Stomach (tissue), 9 donors: Measurements from ENCODE around the gene NHLH1. TPM values are rescaled to one million over a fixed set of nuclear protein-coding genes. Genes with fewer than 3 reads are reported as not detected.

Experiments used
- DNase-seq, 2 donors: peaks; one replicate each; pipeline versions ENCODE4 v3.0.0 to v3.0.0-alpha.2; 2013 to 2019
- H3K27ac ChIP-seq, 5 donors: fragments of 200-600 bp in 4 of 5; sonication (generic) in 4 of 5; one replicate each; pipeline ENCODE4 v1.5.1; 2013 to 2019; ENCODE audit warnings: mild to moderate bottlenecking in 1 of 5, moderate library complexity in 1 of 5
- H3K27me3 ChIP-seq, 3 donors: fragments of 200-600 bp; sonication (generic); one replicate each; pipeline ENCODE4 v1.5.1; 2017 to 2019; ENCODE audit warnings: mixed run types in 1 of 3
- H3K36me3 ChIP-seq, 4 donors: fragments of 200-600 bp; sonication (generic); 1 replicate in 3 of 4; 2 replicates in 1 of 4; pipeline ENCODE4 v1.5.1; 2016 to 2019
- H3K4me1 ChIP-seq, 4 donors: fragments of 200-600 bp; sonication (generic); one replicate each; pipeline ENCODE4 v1.5.1; 2016 to 2019
- H3K4me3 ChIP-seq, 4 donors: fragments of 200-600 bp; sonication (generic) in 3 of 4; one replicate each; pipeline ENCODE4 v1.5.1; 2016 to 2019; ENCODE audit warnings: mild to moderate bottlenecking in 1 of 4
- H3K9me3 ChIP-seq, 4 donors: fragments of 200-600 bp; sonication (generic); one replicate each; pipeline ENCODE4 v1.5.1; 2016 to 2019
- CTCF ChIP-seq, 7 experiments: fragments of 450-650 bp in 4 of 7; fragments of 200-600 bp in 3 of 7; sonication (generic) in 3 of 7; IDR thresholded peaks; one replicate each; pipeline ENCODE4 v1.5.1; 2016 to 2019; ENCODE audit warnings: antibody characterized with exemption in 7 of 7, control low read depth in 2 of 7, mild to moderate bottlenecking in 1 of 7
- EP300 ChIP-seq: sonication (generic); formaldehyde crosslinking; IDR thresholded peaks from one replicate; pipeline ENCODE4 v1.6.1; 2017; ENCODE audit warnings: antibody characterized with exemption
- POLR2A ChIP-seq, 4 donors: fragments of 450-650 bp; IDR thresholded peaks; one replicate each; pipeline ENCODE4 v1.6.1; 2016; ENCODE audit warnings: antibody characterized with exemption in 4 of 4, control low read depth in 2 of 4, mild to moderate bottlenecking in 1 of 4, moderate library complexity in 1 of 4
- POLR2AphosphoS5 ChIP-seq, 3 donors: sonication (generic); formaldehyde crosslinking; IDR thresholded peaks; one replicate each; pipeline ENCODE4 v1.6.1; 2016; ENCODE audit warnings: antibody characterized with exemption in 3 of 3
- WGBS, 5 donors: extraction: QIAGEN DNeasy Blood & Tissue Kit in 3 of 5; methylation state at CpG; one replicate each; pipeline versions ENCODE4 v1.1.5 to v1.1.7; 2013 to 2018; 5-methylcytosine and 5-hydroxymethylcytosine counted together
- intact Hi-C: fragments of 100-400 bp; cut with DNase I; formaldehyde crosslinking; loops from one replicate; pipeline ENCODE4 v1.15.1; 2023; ENCODE audit warnings: low total_unique reads
- polyA plus RNA-seq, 3 donors: library from polyadenylated mRNA; stranded (reverse); fragments of 200-250 nt; gene quantifications; one replicate each; pipeline ENCODE4 v1.2.3, GENCODE V29; 2013
- total RNA-seq, 5 donors: library from RNA; depleted of rRNA; stranded (reverse); fragments of >200 nt; gene quantifications; one replicate each; pipeline versions ENCODE4 v1.1.0 to v1.2.3, GENCODE V29; 2014 to 2016
- donor health status: healthy with polysubstance abuse.
- donor health status: Bipolar disorder and iron deficiency.
- donor health status: healthy.

NHLH1 gene
- total and polyA plus RNA-seq, 8 donors: 0.08 TPM; not detected in 7

GRCh38 chr1:160363010-160363409 is 3.9 kb upstream of the NHLH1 start:
- intact Hi-C loops: no loop called here
- no peaks in the 10 kb centered on the region for H3K9me3 ChIP-seq
- peaks cover 0 to 14% (median 0%) of the 10 kb centered on the region in 3 donors for H3K27me3 ChIP-seq
- H3K27ac ChIP-seq: no peak overlapping the region
- TF ChIP-seq EP300 (no peak), POLR2A (IDR thresholded peaks at IDR 0.05) (no peak), POLR2AphosphoS5 (IDR thresholded peaks at IDR 0.05) (no peak), CTCF (IDR thresholded peaks at IDR 0.05) (no peak)
- peaks cover 7 to 32% (median 27%) of the 10 kb centered on the region in 4 donors for H3K36me3 ChIP-seq
- DNase-seq: no peak
- WGBS, 5 donors: 21 to 52% (median 49%) methylated on average over 2 to 5 of the region's 5 CpGs
- no peak overlapping the region for H3K4me3 ChIP-seq
- H3K4me1 ChIP-seq: no peaks in the 10 kb centered on the region

GRCh38 chr1:160363951-160364735 is 2.7 kb upstream of the NHLH1 start:
- Histone ChIP-seq H3K36me3 (peaks cover 5 to 21% (median 16%) of the 10 kb centered on the region in 4 donors), H3K9me3 (no peaks in the 10 kb centered on the region), H3K27ac (no peak overlapping the region), H3K27me3 (peaks cover 0 to 14% (median 0%) of the 10 kb centered on the region in 3 donors), H3K4me1 (no peaks in the 10 kb centered on the region), H3K4me3 (no peak overlapping the region)
- WGBS, 5 donors: 64 to 78% (median 73%) methylated on average over 12 of the region's 12 CpGs
- no peak for DNase-seq
- intact Hi-C loops: no loop called here
- TF ChIP-seq EP300: no peak
- TF ChIP-seq POLR2AphosphoS5 (IDR thresholded peaks at IDR 0.05): no peak
- TF ChIP-seq CTCF (IDR thresholded peaks at IDR 0.05): no peak
- TF ChIP-seq POLR2A (IDR thresholded peaks at IDR 0.05): no peak

- WGBS, 5 donors: 90 to 100% (median 100%) methylated on average over 1 of the region's 1 CpG
- intact Hi-C loops: no loop called here
- Histone ChIP-seq H3K9me3 (no peaks in the 10 kb centered on the region), H3K4me3 (no peak overlapping the region), H3K4me1 (no peaks in the 10 kb centered on the region), H3K36me3 (peaks cover 0 to 9% (median 5%) of the 10 kb centered on the region in 4 donors), H3K27ac (no peak overlapping the region), H3K27me3 (peaks cover 0 to 17% (median 0%) of the 10 kb centered on the region in 3 donors)
- TF ChIP-seq POLR2AphosphoS5 (IDR thresholded peaks at IDR 0.05) (no peak), CTCF (IDR thresholded peaks at IDR 0.05) (no peak)
- DNase-seq: no peak
Observed at GRCh38 chr1:160365325-160365724, 1.5 kb upstream of the NHLH1 start.

- Histone ChIP-seq H3K36me3 (no peaks in the 10 kb centered on the region), H3K27ac (no peak overlapping the region), H3K27me3 (peaks cover 0 to 39% (median 6%) of the 10 kb centered on the region in 3 donors), H3K4me1 (no peaks in the 10 kb centered on the region), H3K9me3 (no peaks in the 10 kb centered on the region), H3K4me3 (no peak overlapping the region)
- WGBS, 5 donors: 32 to 56% (median 47%) methylated on average over 4 of the region's 4 CpGs
- intact Hi-C loops: no loop called here
- no peak for TF ChIP-seq POLR2A (IDR thresholded peaks at IDR 0.05)
- no peak for TF ChIP-seq POLR2AphosphoS5 (IDR thresholded peaks at IDR 0.05)
- no peak for TF ChIP-seq CTCF (IDR thresholded peaks at IDR 0.05)
- TF ChIP-seq EP300: no peak
- no peak for DNase-seq
Observed at GRCh38 chr1:160367516-160367900, 637 bp downstream of the NHLH1 start.
